NCI-H128 (cell line): ENCODE data around the gene PSORS1C1.
"Not testable (repeated sequence)": the region's sequence is repeated elsewhere in the genome, so short reads cannot be mapped to it uniquely, and the experiment has no call there.

Source experiments
- DNase-seq: peaks from one replicate; lab custom pipeline; 2025; ENCODE audit not compliant: unreplicated experiment; lab: John Stamatoyannopoulos, UW

PSORS1C1 gene

DNA sequence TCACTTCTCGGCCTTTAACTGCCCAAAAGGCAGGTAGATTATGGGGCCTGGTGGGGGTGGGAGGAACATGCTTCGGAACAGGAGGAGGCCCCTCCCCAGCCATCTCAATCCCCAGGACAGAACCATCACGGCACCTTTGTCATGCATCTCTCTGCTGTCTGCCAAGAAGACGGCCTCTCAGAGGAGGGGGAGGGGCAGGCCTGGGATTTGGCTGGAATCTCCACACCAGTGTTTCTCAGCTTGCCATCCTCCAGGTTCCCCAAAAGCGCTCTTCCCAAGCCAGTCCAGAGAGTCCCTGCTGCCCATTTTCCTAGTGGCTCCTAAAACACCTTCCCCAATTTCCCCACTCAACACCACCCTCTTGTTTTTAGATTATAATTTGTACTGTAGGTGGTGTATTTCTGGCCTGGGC is 58.4 kb downstream of the PSORS1C1 start:
- DNase-seq: no peak

DNA sequence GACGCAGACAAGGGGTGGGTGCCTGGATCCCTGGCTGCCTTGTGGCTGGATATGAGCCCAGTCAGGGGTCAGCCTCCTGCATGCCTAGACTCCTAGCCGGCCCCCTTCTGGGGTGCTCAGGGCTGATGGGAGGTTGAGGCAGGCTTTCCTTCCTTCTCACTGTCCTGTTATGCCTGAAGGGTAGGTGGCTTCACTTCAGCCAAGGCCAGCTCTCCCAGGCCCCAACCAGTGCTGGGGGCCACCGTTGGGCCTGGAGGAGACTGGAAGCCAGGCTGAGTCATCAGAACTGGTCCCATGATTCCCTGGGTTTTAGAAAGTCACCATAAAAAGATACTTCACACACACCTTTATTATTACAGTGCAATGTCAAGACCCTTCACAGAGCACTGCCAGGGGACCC is 58.8 kb downstream of the PSORS1C1 start:
- DNase-seq: no peak

DNA sequence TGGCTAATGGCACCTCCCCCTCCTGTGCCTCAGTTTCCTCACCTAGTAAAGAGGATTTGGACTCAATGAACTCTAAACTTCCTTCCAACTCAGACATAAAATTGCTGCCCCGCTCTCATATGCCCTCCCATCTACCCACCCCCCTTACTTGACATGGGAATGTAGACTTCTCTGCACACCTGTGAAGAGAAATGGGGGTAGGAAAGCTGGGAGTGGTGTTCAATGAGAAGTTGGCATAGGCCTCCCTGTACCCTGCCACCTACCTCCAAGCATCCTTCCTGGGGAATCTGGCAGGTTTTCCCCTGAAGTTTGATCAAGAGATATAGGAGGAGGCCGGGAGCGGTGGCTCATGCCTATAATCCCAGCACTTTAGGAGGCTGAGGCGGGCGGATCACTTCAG is 59.8 kb downstream of the PSORS1C1 start:
- no peak for DNase-seq

DNA sequence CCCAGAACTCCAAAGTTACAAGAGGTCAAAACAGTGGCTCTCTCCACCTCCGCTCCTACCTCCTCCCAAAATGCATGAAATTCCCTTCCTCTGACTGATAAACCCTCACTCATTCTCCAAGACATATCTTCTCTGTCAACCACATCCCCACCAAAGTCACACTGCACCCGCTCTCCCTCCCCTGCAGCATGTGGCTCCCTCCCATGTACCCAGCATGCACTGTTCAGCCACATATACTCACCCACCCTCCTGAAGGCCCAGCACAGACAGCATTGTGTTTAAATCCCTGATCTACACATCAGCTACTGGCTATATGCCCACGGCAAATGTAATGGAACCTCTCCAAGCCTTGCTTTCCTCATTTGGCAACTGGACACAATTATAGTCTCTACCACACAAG is 61.4 kb downstream of the PSORS1C1 start:
- no peak for DNase-seq

DNA sequence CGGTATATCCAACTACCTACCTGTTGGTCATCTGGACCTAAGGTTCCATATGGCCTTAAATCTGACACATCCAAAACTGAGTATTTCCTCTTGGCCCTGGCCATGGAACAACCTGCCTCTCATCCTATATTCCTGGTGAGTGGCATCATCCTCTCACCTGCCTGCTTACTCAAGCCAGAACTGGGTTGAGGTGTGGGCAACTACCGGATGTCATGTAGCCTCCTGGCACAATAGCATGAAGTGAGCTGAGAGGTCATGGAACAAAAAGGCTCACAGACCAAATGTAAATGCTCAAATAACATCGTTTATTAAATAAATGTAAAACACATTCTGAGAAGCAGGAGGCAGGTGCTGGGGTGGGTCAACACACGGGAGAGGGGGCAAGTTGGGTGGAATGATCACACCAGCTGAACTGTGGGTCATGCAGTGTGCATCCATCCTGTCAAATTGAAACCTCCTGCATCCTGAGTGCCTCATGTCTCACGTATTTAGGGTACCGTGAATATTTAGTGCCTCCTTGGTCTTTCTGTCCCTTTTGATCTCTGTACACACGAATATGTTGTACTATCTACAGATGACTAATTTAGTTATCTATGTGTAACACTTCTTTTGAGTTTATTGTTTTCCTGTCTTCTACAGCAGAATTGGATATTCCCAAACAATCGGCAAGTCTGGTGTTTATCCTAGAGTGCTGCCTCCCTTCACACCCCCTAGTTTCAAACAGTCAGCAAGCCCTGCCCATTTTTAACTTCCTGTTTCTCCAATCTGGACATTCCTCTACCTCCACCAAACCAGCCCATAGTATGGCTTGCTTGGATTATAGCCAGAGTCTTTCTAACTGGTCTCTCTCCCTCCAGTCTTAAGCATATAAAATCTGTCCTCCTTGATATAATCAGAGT is 63.8 kb downstream of the PSORS1C1 start:
- DNase-seq: no peak

DNA sequence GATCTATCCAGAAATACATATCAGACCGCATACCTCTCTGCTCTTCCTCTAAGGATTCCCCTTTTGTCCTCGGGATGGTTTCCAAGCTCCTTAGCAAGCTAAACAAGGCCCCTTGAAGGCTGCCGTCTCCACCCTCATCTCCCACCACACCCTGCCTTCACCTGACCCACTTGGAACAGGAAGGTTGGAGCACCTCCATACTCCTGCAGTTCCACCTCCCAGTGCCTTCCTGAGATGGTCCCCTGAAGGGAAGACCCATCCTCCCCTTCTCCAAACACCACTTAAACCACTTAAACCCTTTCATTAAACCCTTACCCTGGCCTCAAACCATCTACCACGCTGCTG is 64.4 kb downstream of the PSORS1C1 start:
- no peak for DNase-seq

DNA sequence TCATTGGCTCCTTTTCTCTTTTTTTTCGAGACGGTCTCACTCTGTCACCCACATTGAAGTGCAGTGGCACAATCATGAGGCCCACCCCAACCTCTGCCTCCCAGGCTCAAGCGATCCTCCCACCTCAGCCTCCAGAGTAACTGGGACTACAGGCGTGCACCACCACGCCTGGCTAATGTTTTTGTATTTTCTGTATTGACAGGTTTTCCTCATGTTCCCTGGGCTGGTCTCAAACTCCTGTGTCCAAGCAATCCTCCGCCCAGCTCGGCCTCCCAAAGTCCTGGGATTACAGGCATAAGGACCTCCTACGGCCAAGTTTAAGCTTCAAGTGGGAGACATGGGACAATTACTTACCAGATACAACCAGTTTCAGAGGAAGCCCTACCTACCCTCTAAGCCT is 65.3 kb downstream of the PSORS1C1 start:
- no peak for DNase-seq

DNA sequence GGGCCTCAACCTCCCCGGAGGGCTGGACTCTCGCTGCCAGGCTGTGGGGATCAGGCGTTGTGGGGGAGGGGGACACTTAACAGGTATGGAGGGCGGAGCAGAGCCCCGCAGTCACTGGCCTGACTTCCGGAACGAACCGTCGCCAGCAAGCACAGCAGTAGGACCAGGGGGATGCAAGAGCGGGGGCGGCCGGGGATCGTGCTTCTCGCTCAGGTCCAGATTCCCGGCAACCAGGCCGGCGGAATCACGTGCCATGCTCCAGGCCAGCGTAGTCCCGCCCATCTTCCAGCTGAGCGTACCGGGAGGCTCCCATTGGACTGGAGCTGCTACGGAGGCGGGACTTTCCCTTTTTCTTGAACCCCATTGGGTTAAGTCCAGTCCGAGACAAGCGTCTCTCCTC is 65.9 kb downstream of the PSORS1C1 start:
- DNase-seq: no peak

DNA sequence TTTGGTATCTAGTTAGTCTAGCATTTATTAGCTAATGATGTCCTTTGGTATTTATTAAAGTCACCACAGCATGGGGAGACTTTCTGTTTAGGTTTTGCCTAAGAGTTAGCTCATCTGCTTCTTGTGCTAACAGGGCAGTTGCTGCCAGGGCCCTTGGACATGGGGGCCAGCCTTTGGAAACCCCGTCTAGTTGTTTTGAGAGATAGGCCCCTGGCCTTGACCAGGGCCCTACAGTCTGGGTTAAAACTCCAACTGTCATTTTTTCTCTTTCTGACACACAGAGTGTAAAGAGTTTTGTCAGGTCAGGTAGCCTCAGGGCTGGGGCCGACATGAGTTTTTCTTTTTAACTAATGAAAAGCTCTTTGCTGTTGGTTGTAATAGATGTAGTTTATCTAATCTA is 68.7 kb downstream of the PSORS1C1 start:
- not testable (repeated sequence) for DNase-seq

DNA sequence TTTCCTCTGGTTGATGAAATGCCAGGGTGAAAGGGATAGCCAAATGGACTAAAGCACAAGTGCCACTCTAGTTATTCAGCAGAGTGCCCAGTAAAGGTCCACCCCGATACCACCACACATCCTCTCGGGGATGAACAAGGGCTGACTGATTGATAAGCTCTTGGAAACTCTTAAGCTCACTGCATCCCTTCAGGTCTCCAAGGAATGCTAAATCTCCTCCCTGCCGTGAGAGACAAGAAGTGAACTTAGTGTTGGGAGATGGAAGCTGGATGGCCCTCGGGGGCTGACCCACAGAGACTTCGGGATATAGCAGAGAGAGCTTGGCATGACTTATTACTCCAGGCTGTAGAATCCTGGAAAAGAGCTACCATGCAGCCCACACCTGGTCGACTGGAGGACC is 69.3 kb downstream of the PSORS1C1 start:
- DNase-seq: not testable (repeated sequence)

DNA sequence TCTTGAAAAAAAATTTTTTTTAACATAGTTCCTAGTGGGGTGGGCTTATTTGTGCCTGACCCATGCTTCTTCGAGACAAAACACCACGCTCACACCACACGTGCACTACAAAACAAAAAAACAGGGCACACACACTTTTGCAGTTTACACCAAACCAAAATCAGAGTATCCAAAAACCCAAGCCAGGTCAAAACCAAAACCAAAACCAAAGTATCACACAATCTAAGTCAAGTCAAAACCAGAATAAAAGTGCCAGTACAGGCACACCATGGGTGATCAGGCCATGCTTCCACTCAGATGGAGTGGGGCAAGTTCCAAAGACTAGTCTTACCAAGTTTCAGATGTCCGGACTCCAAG is 71.1 kb downstream of the PSORS1C1 start:
- not testable (repeated sequence) for DNase-seq

DNA sequence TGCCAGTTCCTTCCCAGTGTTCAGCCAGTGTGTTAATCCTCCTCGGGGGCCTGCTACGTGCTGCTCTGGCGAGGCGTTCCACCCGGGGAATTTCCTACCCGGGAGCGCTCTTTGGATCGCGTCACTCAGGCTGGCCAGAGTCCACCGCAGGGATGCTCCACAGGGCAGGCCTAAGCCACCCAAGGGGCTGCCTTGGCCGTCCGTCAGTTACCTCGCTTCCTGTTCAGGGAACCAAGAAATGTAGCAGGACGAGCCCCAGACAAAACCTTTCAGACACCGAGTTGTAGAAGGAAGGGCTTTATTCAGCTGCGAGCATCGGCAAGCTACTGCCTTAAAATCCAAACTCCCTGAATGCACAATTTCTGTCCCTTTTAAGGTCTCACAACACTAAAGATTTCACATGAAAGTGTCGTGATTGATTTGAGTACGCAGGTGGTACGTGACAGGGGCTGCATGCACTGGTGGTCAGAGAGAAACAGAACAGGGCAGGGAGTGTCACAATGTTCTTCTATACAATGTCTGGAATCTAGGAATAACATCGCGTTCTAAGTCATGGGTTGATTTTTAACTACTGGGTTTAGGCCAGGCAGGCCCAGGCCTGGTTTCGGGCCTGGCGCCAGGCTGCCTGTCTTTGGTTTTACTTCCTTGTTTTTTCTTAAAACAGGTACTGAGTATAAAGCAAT is 71.6 kb downstream of the PSORS1C1 start:
- DNase-seq: no peak

DNA sequence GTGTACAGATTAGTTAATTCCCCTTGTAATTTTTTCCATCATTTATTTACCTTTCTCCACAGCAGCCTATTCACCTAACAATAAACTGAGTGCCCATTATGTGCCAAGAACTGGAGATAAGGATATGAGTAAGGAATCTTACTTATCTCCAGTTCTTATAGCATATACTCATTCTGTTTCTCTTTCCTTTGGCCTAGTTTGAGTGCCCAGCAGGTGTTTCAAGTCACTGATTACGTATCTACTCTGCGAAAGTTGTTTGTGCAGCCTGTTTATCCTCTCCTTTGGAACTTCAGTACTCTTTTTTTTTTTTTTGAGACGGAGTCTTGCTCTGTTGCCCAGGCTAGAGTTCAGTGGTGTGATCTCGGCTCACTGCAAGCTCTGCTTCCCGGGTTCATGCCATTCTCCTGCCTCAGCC is 73.2 kb downstream of the PSORS1C1 start:
- DNase-seq: no peak

DNA sequence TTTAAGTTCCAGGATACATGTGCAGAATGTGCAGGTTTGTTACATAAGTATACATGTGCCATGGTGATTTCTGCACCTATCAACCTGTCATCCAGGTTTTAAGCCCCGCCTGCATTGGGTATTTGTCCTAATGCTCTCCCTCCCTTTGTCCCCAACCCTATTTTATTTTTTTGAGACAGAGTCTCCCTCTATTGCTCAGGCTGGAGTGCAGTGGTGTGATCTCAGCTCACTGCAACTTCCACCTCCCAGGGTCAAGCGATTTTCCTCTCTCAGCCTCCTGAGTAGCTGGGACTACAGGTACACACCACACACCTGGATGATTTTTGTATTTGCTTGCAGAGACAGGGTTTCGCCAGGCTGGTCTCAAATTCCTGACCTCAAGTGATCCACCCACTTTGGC is 74.6 kb downstream of the PSORS1C1 start:
- not testable (repeated sequence) for DNase-seq
